Measurements from ENCODE around the gene CPSF6.

The CPSF6 gene

DNA sequence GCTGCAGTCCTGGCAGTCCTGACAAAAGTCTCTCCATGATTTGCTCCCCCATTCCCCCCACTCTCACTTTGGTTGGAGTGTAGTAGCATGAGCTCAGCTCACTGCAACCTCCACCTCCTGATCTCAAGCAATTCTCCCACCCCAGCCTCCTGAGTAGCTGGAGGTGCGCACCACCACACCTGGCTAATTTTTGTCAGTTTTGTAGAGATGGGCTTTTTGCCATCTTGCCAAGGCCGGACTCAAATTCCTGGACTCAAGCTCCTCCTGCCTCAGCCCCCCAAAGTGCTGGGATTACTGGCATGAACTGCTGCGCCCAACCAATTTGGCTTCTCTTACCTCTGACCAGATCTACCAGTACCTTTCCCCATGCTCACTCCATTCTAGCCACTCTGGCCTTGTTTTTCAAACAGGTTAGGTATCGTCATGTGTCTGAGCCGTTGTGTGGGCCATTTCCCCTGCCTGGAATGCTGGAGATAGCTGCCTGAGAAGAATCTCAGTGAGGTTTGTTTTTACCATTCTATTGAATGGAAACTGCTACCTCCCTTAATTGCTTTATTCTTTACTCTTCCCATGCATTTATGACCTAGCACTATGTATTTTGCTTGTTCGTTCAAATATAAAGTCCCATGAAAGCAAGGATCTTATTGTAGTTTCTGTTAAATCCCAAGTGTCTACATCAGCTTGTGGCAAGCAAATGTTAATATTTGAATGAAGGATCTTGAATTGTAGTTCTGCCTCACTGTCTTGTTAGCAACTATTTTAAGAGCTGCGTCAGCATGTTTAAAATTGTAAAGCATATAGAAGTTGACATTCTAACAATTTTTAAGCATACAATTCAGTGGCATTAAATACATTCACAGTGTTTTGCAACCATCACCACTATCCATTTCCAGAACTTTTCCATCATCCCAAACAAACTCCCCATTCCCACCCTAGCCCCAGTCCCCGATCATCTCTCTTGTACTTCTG is 39.7 kb downstream of the CPSF6 start:
- H3K27ac ChIP-seq (ENCODE audit: low read depth, low read length) = no peak overlapping the region
- no peak overlapping the region for H3K9ac ChIP-seq (ENCODE audit: low read length in 5 of 5)
- H3K27me3 ChIP-seq (ENCODE audit: control insufficient read depth in 5 of 5, insufficient read depth in 4 of 5, low read length in 5 of 5) = no peaks in the 10 kb centered on the region
- H3K9me3 ChIP-seq (ENCODE audit: control insufficient read depth in 5 of 5, low read length in 5 of 5) = no peaks in the 10 kb centered on the region
- no peak overlapping the region for H3K4me3 ChIP-seq (ENCODE audit: low read depth in 1 of 5, low read length in 5 of 5)
- peaks cover 2 to 13% (median 9%) of the 10 kb centered on the region in 5 donors for H3K4me1 ChIP-seq (ENCODE audit: control insufficient read depth in 5 of 5, insufficient read depth in 5 of 5, low read length in 5 of 5)
- no peaks in the 10 kb centered on the region for H3K36me3 ChIP-seq (ENCODE audit: control insufficient read depth in 5 of 5, insufficient read depth in 5 of 5, low read length in 5 of 5)

DNA sequence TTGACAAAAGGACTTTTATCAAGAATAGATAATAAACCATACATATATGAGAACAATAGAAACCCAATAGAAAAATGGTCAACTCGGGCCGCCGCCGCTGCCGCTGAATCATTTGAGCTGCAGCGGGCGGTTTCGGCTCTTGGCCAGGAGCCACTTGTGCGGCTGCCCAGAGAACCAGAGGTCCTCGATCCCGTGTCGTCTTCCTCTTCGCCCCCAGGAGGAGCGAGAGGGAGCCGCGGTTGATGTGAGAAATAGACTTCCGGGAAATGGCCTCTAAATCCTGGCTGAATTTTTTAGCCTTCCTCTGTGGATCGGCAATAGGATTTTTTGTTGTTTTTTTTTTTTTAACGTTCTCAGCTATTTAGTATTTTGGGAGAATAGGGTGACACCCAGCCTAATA is 44.8 kb downstream of the CPSF6 start:
- Histone ChIP-seq H3K9ac (ENCODE audit: low read length in 5 of 5) (no peak overlapping the region), H3K27ac (ENCODE audit: low read depth, low read length) (peak overlapping the region; percentile 1), H3K4me1 (ENCODE audit: control insufficient read depth in 5 of 5, insufficient read depth in 5 of 5, low read length in 5 of 5) (peaks cover 0 to 8% (median 7%) of the 10 kb centered on the region in 5 donors), H3K9me3 (ENCODE audit: control insufficient read depth in 5 of 5, low read length in 5 of 5) (no peaks in the 10 kb centered on the region), H3K27me3 (ENCODE audit: control insufficient read depth in 5 of 5, insufficient read depth in 4 of 5, low read length in 5 of 5) (peaks cover 0 to 3% (median 0%) of the 10 kb centered on the region in 5 donors), H3K36me3 (ENCODE audit: control insufficient read depth in 5 of 5, insufficient read depth in 5 of 5, low read length in 5 of 5) (no peaks in the 10 kb centered on the region), H3K4me3 (ENCODE audit: low read depth in 1 of 5, low read length in 5 of 5) (peak overlapping the region in 4 of 5 donors; percentile 38 to 57 (median 47))

DNA sequence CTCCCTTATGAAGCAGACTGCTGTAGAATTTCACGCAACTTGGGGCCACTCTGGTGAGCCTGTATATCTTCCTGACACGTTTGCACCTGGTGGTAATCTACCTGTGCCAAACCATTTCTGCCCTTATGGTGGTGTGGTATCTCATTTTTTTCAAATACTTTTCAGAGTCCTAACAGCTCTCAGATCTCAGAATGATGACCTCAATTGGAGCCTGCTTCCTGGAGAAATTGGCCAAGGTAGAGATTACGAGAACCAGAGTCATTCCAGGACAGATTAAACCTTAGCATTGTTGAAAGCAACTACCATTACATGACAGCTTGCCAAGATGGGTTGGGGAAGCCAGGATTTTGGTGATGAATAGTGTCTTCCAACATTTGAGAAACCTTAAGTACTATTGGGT is 48.2 kb downstream of the CPSF6 start:
- no peaks in the 10 kb centered on the region for H3K36me3 ChIP-seq (ENCODE audit: control insufficient read depth in 5 of 5, insufficient read depth in 5 of 5, low read length in 5 of 5)
- H3K4me1 ChIP-seq (ENCODE audit: control insufficient read depth in 5 of 5, insufficient read depth in 5 of 5, low read length in 5 of 5) = peaks cover 0 to 11% (median 7%) of the 10 kb centered on the region in 5 donors
- no peak overlapping the region for H3K27ac ChIP-seq (ENCODE audit: low read depth, low read length)
- H3K27me3 ChIP-seq (ENCODE audit: control insufficient read depth in 5 of 5, insufficient read depth in 4 of 5, low read length in 5 of 5) = peaks cover 0 to 4% (median 0%) of the 10 kb centered on the region in 5 donors
- no peak overlapping the region for H3K4me3 ChIP-seq (ENCODE audit: low read depth in 1 of 5, low read length in 5 of 5)
- no peak overlapping the region for H3K9ac ChIP-seq (ENCODE audit: low read length in 5 of 5)
- no peaks in the 10 kb centered on the region for H3K9me3 ChIP-seq (ENCODE audit: control insufficient read depth in 5 of 5, low read length in 5 of 5)

DNA sequence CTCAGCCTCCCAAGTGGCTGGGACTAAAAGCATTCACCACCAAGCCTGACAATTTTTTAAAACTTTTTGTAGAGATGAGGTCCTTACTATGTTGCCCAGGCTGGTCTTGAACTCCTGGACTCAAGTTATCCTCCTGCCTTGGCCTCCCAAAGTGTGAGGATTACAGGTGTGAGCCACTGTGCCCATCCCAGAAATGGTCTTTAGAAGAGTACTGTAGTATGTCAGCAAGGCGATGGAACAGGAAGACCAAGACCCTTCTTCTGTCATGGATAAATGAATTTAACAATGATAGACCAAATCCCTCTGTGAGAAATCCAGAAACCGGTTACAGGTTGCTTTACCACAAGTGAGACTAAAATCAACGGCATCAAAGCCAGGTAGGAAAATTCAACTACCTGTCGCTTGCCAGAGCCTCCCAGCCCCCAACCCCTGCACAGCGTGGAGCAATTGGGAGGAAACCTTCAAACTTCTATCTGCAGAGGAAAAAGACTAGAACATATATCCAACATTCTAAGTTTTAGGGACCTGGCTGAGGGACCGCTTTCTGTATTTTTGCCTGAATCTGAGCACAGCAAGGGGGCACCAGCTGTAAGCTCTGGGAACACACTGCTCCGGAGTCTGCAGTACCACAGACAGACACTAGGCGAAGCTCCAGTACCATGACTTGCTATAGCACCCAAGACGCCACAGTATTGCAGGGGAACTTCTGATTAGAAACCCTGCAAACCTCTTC is 51.3 kb downstream of the CPSF6 start:
- no peak overlapping the region for H3K9ac ChIP-seq (ENCODE audit: low read length in 5 of 5)
- no peak overlapping the region for H3K27ac ChIP-seq (ENCODE audit: low read depth, low read length)
- no peaks in the 10 kb centered on the region for H3K36me3 ChIP-seq (ENCODE audit: control insufficient read depth in 5 of 5, insufficient read depth in 5 of 5, low read length in 5 of 5)
- no peak overlapping the region for H3K4me3 ChIP-seq (ENCODE audit: low read depth in 1 of 5, low read length in 5 of 5)
- H3K4me1 ChIP-seq (ENCODE audit: control insufficient read depth in 5 of 5, insufficient read depth in 5 of 5, low read length in 5 of 5) = peaks cover 0 to 3% (median 0%) of the 10 kb centered on the region in 5 donors
- no peaks in the 10 kb centered on the region for H3K9me3 ChIP-seq (ENCODE audit: control insufficient read depth in 5 of 5, low read length in 5 of 5)
- H3K27me3 ChIP-seq (ENCODE audit: control insufficient read depth in 5 of 5, insufficient read depth in 4 of 5, low read length in 5 of 5) = peaks cover 0 to 4% (median 3%) of the 10 kb centered on the region in 5 donors

DNA sequence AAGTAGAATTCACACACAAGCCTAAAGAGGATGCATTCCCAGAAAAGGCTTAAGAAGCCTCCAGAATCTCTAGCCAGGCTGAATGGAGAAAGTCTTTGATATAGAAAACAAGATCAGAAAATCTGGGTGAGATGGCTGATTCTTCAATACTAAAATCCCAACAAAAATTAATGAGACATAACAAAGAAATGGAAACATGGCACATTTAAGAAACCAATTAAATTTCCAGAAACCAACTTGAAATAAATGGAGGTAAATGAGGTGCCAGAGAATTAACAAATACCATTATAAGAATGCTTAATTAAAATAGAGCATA is 51.9 kb downstream of the CPSF6 start:
- Histone ChIP-seq H3K27me3 (ENCODE audit: control insufficient read depth in 5 of 5, insufficient read depth in 4 of 5, low read length in 5 of 5) (peaks cover 0 to 4% (median 3%) of the 10 kb centered on the region in 5 donors), H3K27ac (ENCODE audit: low read depth, low read length) (no peak overlapping the region), H3K4me1 (ENCODE audit: control insufficient read depth in 5 of 5, insufficient read depth in 5 of 5, low read length in 5 of 5) (peaks cover 0 to 3% (median 0%) of the 10 kb centered on the region in 5 donors), H3K36me3 (ENCODE audit: control insufficient read depth in 5 of 5, insufficient read depth in 5 of 5, low read length in 5 of 5) (no peaks in the 10 kb centered on the region), H3K9ac (ENCODE audit: low read length in 5 of 5) (no peak overlapping the region), H3K4me3 (ENCODE audit: low read depth in 1 of 5, low read length in 5 of 5) (no peak overlapping the region), H3K9me3 (ENCODE audit: control insufficient read depth in 5 of 5, low read length in 5 of 5) (no peaks in the 10 kb centered on the region)

DNA sequence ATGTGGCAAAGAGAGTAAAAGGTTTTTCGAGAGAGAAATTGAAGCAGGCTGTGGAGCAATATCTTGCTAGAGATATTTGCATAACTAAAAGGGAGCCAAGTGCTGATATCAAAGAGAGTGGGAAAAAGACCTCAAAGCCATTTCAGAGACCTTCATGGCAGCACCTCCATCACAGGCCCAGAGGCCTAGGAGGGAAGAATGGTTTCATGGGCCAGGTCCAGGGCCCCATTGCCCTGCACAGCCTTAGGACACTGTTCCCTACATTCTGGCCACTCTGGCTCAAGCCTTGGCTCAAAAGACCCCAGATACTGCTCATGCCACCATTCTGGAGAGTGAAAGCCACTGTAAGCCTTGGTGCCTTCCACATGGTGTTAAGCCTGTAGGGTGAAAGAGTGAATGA is 58.8 kb downstream of the CPSF6 start:
- Histone ChIP-seq H3K9me3 (ENCODE audit: control insufficient read depth in 5 of 5, low read length in 5 of 5) (no peaks in the 10 kb centered on the region), H3K4me3 (ENCODE audit: low read depth in 1 of 5, low read length in 5 of 5) (no peak overlapping the region), H3K9ac (ENCODE audit: low read length in 5 of 5) (no peak overlapping the region), H3K27ac (ENCODE audit: low read depth, low read length) (no peak overlapping the region), H3K27me3 (ENCODE audit: control insufficient read depth in 5 of 5, insufficient read depth in 4 of 5, low read length in 5 of 5) (peaks cover 0 to under 1% (median 0%) of the 10 kb centered on the region in 5 donors), H3K4me1 (ENCODE audit: control insufficient read depth in 5 of 5, insufficient read depth in 5 of 5, low read length in 5 of 5) (no peaks in the 10 kb centered on the region), H3K36me3 (ENCODE audit: control insufficient read depth in 5 of 5, insufficient read depth in 5 of 5, low read length in 5 of 5) (no peaks in the 10 kb centered on the region)

DNA sequence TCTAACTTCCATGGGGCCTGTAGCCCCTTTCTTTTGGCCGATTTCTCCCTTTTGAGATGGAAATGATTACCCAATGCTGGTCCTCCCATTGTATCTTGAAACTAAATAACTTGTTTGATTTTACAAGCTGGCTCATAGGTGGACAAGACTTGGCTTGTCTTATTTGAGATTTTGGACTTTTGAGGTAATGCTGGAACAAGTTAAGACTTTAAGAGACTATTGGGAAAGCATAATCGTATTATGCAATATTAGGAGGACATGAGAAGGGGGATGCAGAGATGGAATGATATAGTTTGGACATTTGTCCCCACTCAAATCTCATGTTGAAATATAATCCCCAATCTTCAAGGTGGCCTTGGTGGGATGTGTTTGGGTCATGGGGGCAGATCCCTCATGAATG is 59.6 kb downstream of the CPSF6 start:
- H3K36me3 ChIP-seq (ENCODE audit: control insufficient read depth in 5 of 5, insufficient read depth in 5 of 5, low read length in 5 of 5) = no peaks in the 10 kb centered on the region
- no peak overlapping the region for H3K27ac ChIP-seq (ENCODE audit: low read depth, low read length)

DNA sequence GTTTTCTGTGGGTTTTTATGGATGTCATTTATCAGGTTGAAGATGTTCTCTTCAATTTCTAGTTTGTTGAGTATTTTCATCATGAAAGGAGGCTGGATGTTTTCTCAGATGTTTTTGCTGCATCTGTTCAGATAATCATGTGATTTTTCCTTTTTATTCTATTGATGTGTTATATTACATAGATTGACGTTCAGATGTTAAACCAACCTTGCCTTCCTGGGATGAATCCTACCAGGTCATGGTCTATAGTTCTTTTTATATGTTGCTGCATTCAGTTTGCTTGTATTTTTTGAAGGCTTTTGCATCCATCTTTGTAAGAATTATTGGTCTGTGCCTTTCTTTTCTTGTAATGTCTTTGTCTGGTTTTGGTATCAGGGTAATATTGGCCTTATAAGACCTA is 64.9 kb downstream of the CPSF6 start:
- no peak overlapping the region for H3K9ac ChIP-seq (ENCODE audit: low read length in 5 of 5)
- peaks cover 3 to 15% (median 6%) of the 10 kb centered on the region in 5 donors for H3K9me3 ChIP-seq (ENCODE audit: control insufficient read depth in 5 of 5, low read length in 5 of 5)
- no peak overlapping the region for H3K27ac ChIP-seq (ENCODE audit: low read depth, low read length)

More for the DNA sequence above, 59.6 kb downstream of the CPSF6 start:
- Histone ChIP-seq H3K9ac (ENCODE audit: low read length in 5 of 5) (no peak overlapping the region), H3K4me3 (ENCODE audit: low read depth in 1 of 5, low read length in 5 of 5) (no peak overlapping the region), H3K4me1 (ENCODE audit: control insufficient read depth in 5 of 5, insufficient read depth in 5 of 5, low read length in 5 of 5) (no peaks in the 10 kb centered on the region), H3K27me3 (ENCODE audit: control insufficient read depth in 5 of 5, insufficient read depth in 4 of 5, low read length in 5 of 5) (no peaks in the 10 kb centered on the region), H3K9me3 (ENCODE audit: control insufficient read depth in 5 of 5, low read length in 5 of 5) (peaks cover 0 to 4% (median 1%) of the 10 kb centered on the region in 5 donors)

DNA sequence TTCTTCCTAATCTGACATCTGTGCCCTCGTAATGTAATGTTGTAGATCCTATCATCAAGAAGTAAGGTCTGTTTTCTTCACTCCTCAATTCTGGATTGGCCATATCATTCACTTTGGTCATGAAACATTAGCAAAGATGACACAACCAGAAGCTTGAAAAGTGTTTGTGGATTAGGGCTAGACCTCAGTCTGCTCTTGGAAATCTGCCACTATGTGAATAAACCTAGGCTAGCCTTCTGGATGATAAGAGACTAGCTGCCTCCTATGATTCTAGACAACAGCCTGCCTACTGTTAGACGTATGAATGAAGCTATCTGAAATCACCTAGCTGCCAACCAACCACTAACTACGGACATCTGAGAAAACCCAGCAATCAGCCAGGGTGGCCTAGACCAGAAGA is 70.1 kb downstream of the CPSF6 start:
- H3K9ac ChIP-seq (ENCODE audit: low read length in 5 of 5) = no peak overlapping the region
- no peaks in the 10 kb centered on the region for H3K36me3 ChIP-seq (ENCODE audit: control insufficient read depth in 5 of 5, insufficient read depth in 5 of 5, low read length in 5 of 5)
- H3K27me3 ChIP-seq (ENCODE audit: control insufficient read depth in 5 of 5, insufficient read depth in 4 of 5, low read length in 5 of 5) = peaks cover 0 to 3% (median 0%) of the 10 kb centered on the region in 5 donors
- H3K9me3 ChIP-seq (ENCODE audit: control insufficient read depth in 5 of 5, low read length in 5 of 5) = peaks cover 0 to 16% (median 5%) of the 10 kb centered on the region in 5 donors
- H3K4me3 ChIP-seq (ENCODE audit: low read depth in 1 of 5, low read length in 5 of 5) = no peak overlapping the region
- H3K4me1 ChIP-seq (ENCODE audit: control insufficient read depth in 5 of 5, insufficient read depth in 5 of 5, low read length in 5 of 5) = no peaks in the 10 kb centered on the region
- no peak overlapping the region for H3K27ac ChIP-seq (ENCODE audit: low read depth, low read length)

More for the DNA sequence above, 64.9 kb downstream of the CPSF6 start:
- Histone ChIP-seq H3K27me3 (ENCODE audit: control insufficient read depth in 5 of 5, insufficient read depth in 4 of 5, low read length in 5 of 5) (no peaks in the 10 kb centered on the region), H3K4me1 (ENCODE audit: control insufficient read depth in 5 of 5, insufficient read depth in 5 of 5, low read length in 5 of 5) (no peaks in the 10 kb centered on the region), H3K4me3 (ENCODE audit: low read depth in 1 of 5, low read length in 5 of 5) (no peak overlapping the region), H3K36me3 (ENCODE audit: control insufficient read depth in 5 of 5, insufficient read depth in 5 of 5, low read length in 5 of 5) (no peaks in the 10 kb centered on the region)

DNA sequence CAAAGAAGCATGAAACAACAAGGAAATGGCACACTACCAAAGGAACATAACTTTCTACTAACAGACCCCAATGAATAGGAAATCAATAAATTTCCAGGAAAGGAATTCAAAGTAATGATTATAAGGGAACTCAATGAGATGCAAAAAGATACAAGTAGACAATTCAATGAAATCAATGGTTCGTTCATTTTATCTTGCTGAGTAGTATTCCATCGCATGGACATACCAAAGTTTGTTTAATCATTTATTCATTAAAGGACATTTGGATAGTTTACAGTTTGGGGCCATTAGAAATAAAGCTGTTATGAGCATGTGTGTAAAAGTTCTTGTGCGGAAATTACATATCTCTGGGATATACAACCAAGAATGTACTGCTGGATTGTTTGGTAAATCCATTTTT is 73.8 kb downstream of the CPSF6 start:
- Histone ChIP-seq H3K27me3 (ENCODE audit: control insufficient read depth in 5 of 5, insufficient read depth in 4 of 5, low read length in 5 of 5) (peaks cover 0 to 3% (median 0%) of the 10 kb centered on the region in 5 donors), H3K27ac (ENCODE audit: low read depth, low read length) (no peak overlapping the region), H3K9ac (ENCODE audit: low read length in 5 of 5) (no peak overlapping the region), H3K36me3 (ENCODE audit: control insufficient read depth in 5 of 5, insufficient read depth in 5 of 5, low read length in 5 of 5) (no peaks in the 10 kb centered on the region), H3K4me1 (ENCODE audit: control insufficient read depth in 5 of 5, insufficient read depth in 5 of 5, low read length in 5 of 5) (no peaks in the 10 kb centered on the region), H3K4me3 (ENCODE audit: low read depth in 1 of 5, low read length in 5 of 5) (no peak overlapping the region), H3K9me3 (ENCODE audit: control insufficient read depth in 5 of 5, low read length in 5 of 5) (peaks cover 0 to 10% (median 3%) of the 10 kb centered on the region in 5 donors)
